ENCODE data around the gene RERE.

RERE gene

GRCh38 chr1:8563944-8564537 is 253.4 kb downstream of the RERE start:
- DNase-seq: no peak

- no peak for DNase-seq
Observed at GRCh38 chr1:8562881-8563865, 254.3 kb downstream of the RERE start.

GRCh38 chr1:8562222-8562621 is 255.2 kb downstream of the RERE start:
- no peak for DNase-seq

- peak; percentile 40 to 67 for DNase-seq
Observed at GRCh38 chr1:8560611-8561544, 256.6 kb downstream of the RERE start.

DNA sequence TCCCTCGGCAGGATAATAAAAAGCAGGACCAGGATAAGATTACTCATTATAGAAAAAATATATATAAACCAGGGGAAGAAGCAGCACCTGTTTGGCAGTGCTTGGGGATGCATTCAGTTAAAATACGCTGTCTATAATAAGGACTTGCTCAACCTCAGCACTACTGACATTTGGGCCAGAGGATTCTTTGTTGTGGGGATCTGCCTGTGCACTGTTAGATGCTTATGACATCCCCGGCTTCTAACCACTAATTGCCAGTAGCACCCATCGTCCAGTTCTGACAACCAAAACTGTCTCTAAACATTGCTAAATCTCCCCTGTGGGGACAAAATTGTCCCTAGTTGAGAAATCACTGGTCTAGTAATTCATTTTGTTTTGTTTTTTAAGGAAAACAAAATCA is 257.4 kb downstream of the RERE start:
- DNase-seq: no peak

DNA sequence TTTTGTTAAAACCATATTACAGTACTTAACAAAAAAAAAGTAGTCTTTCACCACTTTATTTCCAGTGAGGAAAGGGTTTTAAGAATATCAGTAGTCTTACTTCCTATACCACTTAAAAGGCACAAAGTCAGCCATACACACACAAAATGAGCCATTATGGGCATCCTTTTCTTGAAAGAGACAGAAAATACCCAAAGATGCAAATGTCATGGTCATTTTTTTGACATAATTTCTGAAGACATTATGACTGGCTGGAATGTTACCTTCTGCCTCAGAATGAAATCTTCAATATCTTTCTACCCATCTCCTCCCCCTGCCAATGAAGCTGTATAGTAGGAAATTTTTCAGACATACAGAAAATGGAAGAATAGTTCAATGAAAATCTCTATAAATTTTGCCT is 261.9 kb downstream of the RERE start:
- DNase-seq: no peak

DNA sequence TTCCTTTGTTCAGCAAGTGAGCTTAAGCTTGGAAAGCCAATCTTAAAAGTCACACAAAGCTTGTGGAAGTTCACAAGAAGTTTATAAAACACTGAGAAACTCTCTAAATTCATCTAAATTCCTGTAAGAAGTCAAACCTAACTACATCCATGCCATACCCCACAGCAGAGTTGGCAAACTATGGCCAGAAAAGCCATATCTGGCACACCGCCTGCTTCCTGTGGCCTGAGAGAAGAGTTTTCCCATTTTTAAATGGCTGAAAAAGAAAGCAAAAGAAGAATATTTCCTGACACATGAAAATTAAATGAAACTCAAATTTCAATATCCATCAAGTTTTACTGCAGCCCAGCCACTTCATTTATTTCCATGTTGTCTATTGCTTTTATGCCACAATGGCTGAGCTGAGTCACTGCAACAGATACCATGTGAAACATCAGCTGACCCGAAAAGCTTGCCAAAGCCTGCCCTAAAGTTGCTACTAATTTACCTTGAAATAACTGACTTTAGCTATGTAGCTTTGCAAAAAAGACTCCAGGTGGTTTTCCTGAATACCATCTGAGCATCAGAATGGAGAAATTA is 262.4 kb downstream of the RERE start:
- no peak for DNase-seq

- DNase-seq: no peak
Observed at GRCh38 chr1:8552820-8553397, 264.5 kb downstream of the RERE start.

- no peak for DNase-seq
Observed at GRCh38 chr1:8551613-8552489, 265.6 kb downstream of the RERE start.

GRCh38 chr1:8551057-8551456 is 266.4 kb downstream of the RERE start:
- DNase-seq: no peak

GRCh38 chr1:8547791-8548190 is 269.6 kb downstream of the RERE start:
- no peak for DNase-seq

DNA sequence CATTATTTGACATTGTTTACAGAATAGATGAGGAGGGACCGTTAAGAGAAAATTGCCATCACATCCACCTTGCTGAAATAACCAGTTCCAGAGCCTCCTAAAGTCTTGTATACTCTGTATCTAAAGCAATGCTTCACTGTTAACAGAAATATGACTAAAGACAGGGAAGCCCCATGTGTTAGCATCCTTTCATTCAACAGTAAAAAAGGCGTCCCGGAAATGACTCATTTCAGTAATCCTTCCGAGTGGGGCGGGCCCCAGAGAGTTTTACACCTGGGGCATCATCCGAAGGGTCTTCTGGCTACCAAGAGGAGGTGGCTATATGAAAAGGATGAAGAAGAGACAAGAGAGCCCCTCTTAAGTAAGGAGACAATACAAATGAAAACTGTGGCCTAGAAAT is 272.4 kb downstream of the RERE start:
- DNase-seq: no peak

GRCh38 chr1:8544644-8545043 is 272.8 kb downstream of the RERE start:
- no peak for DNase-seq

- no peak for DNase-seq
Observed at GRCh38 chr1:8543965-8544364, 273.5 kb downstream of the RERE start.

GRCh38 chr1:8541961-8542521 is 275.4 kb downstream of the RERE start:
- no peak for DNase-seq

GRCh38 chr1:8540971-8541370 is 276.5 kb downstream of the RERE start:
- DNase-seq: no peak

GRCh38 chr1:8540261-8540941 is 277.0 kb downstream of the RERE start:
- no peak for DNase-seq

GRCh38 chr1:8539683-8540082 is 277.8 kb downstream of the RERE start:
- DNase-seq: no peak

GRCh38 chr1:8538502-8538901 is 278.9 kb downstream of the RERE start:
- DNase-seq: no peak

- DNase-seq: no peak
Observed at GRCh38 chr1:8537991-8538390, 279.4 kb downstream of the RERE start.
